Epithelial cell of prostate (primary cell): ENCODE results near the gene DTNBP1.
A peak's percentile ranks its signal among the peaks of the same experiment; 100 is the strongest.

ENCODE experiments used
- DNase-seq: peaks from one replicate; pipeline ENCODE4 v3.0.0-alpha.2; 2011; ENCODE audit warnings: low read depth, low spot score
- H3K27ac ChIP-seq: fragments of 450-650 bp; 2 replicates; pipeline ENCODE4 v1.5.1; 2017; ENCODE audit warnings: mild to moderate bottlenecking

The DTNBP1 gene

GRCh38 chr6:15507221-15507620 lies 155.6 kb downstream of the DTNBP1 start:
- no peak overlapping the region for H3K27ac ChIP-seq

GRCh38 chr6:15506066-15506465 lies 156.8 kb downstream of the DTNBP1 start:
- DNase-seq: no peak
- no peak overlapping the region for H3K27ac ChIP-seq

More at GRCh38 chr6:15507221-15507620, 155.6 kb downstream of the DTNBP1 start:
- DNase-seq: no peak

- DNase-seq: no peak
- H3K27ac ChIP-seq: no peak overlapping the region
Measured at GRCh38 chr6:15505463-15505918, 157.3 kb downstream of the DTNBP1 start.

GRCh38 chr6:15504581-15505350 lies 158.1 kb downstream of the DTNBP1 start:
- H3K27ac ChIP-seq: no peak overlapping the region
- no peak for DNase-seq

GRCh38 chr6:15504040-15504495 lies 158.8 kb downstream of the DTNBP1 start:
- no peak for DNase-seq
- no peak overlapping the region for H3K27ac ChIP-seq

GRCh38 chr6:15503346-15503680 lies 159.5 kb downstream of the DTNBP1 start:
- DNase-seq: no peak
- H3K27ac ChIP-seq: no peak overlapping the region

GRCh38 chr6:15502446-15503345 lies 160.1 kb downstream of the DTNBP1 start:
- no peak for DNase-seq
- H3K27ac ChIP-seq: no peak overlapping the region

- DNase-seq: no peak
- no peak overlapping the region for H3K27ac ChIP-seq
Measured at GRCh38 chr6:15501826-15502445, 160.9 kb downstream of the DTNBP1 start.

GRCh38 chr6:15500901-15501825 lies 161.7 kb downstream of the DTNBP1 start:
- H3K27ac ChIP-seq: no peak overlapping the region
- no peak for DNase-seq

- no peak for DNase-seq
- no peak overlapping the region for H3K27ac ChIP-seq
Measured at GRCh38 chr6:15500078-15500740, 162.6 kb downstream of the DTNBP1 start.

GRCh38 chr6:15499591-15499990 lies 163.2 kb downstream of the DTNBP1 start:
- no peak overlapping the region for H3K27ac ChIP-seq
- DNase-seq: no peak

- no peak overlapping the region for H3K27ac ChIP-seq
- DNase-seq: no peak
Measured at GRCh38 chr6:15499125-15499524, 163.7 kb downstream of the DTNBP1 start.

GRCh38 chr6:15498640-15499039 lies 164.2 kb downstream of the DTNBP1 start:
- no peak overlapping the region for H3K27ac ChIP-seq
- peak; percentile 36 for DNase-seq

GRCh38 chr6:15496345-15497131 lies 166.3 kb downstream of the DTNBP1 start:
- H3K27ac ChIP-seq: no peak overlapping the region
- DNase-seq: no peak

- DNase-seq: no peak
Measured at GRCh38 chr6:15495375-15495901, 167.4 kb downstream of the DTNBP1 start.

GRCh38 chr6:15493437-15494168 lies 169.2 kb downstream of the DTNBP1 start:
- no peak overlapping the region for H3K27ac ChIP-seq

More at GRCh38 chr6:15495375-15495901, 167.4 kb downstream of the DTNBP1 start:
- H3K27ac ChIP-seq: no peak overlapping the region

GRCh38 chr6:15491986-15492269 lies 170.9 kb downstream of the DTNBP1 start:
- H3K27ac ChIP-seq: no peak overlapping the region
- no peak for DNase-seq

More at GRCh38 chr6:15493437-15494168, 169.2 kb downstream of the DTNBP1 start:
- no peak for DNase-seq
